Activated CD4-positive, alpha-beta T cell treated with anti-CD3 and anti-CD28 coated beads for 1 hour (primary cell): ENCODE data around the gene PDK2.
A peak's percentile ranks its signal among the peaks of the same experiment; 100 is the strongest.

Experiments used
- DNase-seq: peaks from one replicate; pipeline ENCODE4 v3.0.0-alpha.2; 2020

The PDK2 gene

GRCh38 chr17:50139950-50140885, 45.1 kb downstream of the PDK2 start:
- DNase-seq, result peak; percentile 71

- DNase-seq, result no peak
Measured at GRCh38 chr17:50141026-50141744, 46.0 kb downstream of the PDK2 start.

GRCh38 chr17:50141745-50142110, 46.6 kb downstream of the PDK2 start:
- no peak for DNase-seq

- DNase-seq, result no peak
Measured at GRCh38 chr17:50143461-50144176, 48.5 kb downstream of the PDK2 start.

- no peak for DNase-seq
Measured at GRCh38 chr17:50144355-50144754, 49.2 kb downstream of the PDK2 start.

GRCh38 chr17:50144845-50145531, 49.8 kb downstream of the PDK2 start:
- no peak for DNase-seq

GRCh38 chr17:50145532-50146229, 50.5 kb downstream of the PDK2 start:
- no peak for DNase-seq

- no peak for DNase-seq
Measured at GRCh38 chr17:50146230-50146926, 51.2 kb downstream of the PDK2 start.

- no peak for DNase-seq
Measured at GRCh38 chr17:50146927-50147665, 51.9 kb downstream of the PDK2 start.

GRCh38 chr17:50147841-50148225, 52.7 kb downstream of the PDK2 start:
- DNase-seq, result no peak

GRCh38 chr17:50148226-50149090, 53.3 kb downstream of the PDK2 start:
- peak; percentile 64 for DNase-seq

GRCh38 chr17:50149091-50149416, 53.9 kb downstream of the PDK2 start:
- DNase-seq, result no peak

GRCh38 chr17:50149417-50150353, 54.5 kb downstream of the PDK2 start:
- peak; percentile 52 for DNase-seq

- no peak for DNase-seq
Measured at GRCh38 chr17:50150354-50151040, 55.3 kb downstream of the PDK2 start, which contains the start of gene PPP1R9B. Gene PPP1R9B, minus strand, starts transcription at chr17:50150677. Its CDS starts 164 bp downstream, at chr17:50150513.

GRCh38 chr17:50151041-50151936, 56.1 kb downstream of the PDK2 start:
- DNase-seq, result peak; percentile 75

- no peak for DNase-seq
Measured at GRCh38 chr17:50151937-50152547, 56.9 kb downstream of the PDK2 start.
